HEK293T (cell line): ENCODE measurements around the gene TRPM3.

ENCODE experiments used
- CTBP1 ChIP-seq: fragments of 450-650 bp; IDR thresholded peaks from 2 replicates; pipeline ENCODE4 v1.6.1; 2016; ENCODE audit warnings: borderline replicate concordance
- ELF4 ChIP-seq: fragments of 450-650 bp; IDR thresholded peaks from 2 replicates; pipeline ENCODE4 v1.6.1; 2017; ENCODE audit warnings: antibody characterized with exemption
- FOXA1 ChIP-seq: fragments of 450-650 bp; IDR thresholded peaks from 2 replicates; pipeline ENCODE4 v1.6.1; 2016; ENCODE audit warnings: mild to moderate bottlenecking
- FOXM1 ChIP-seq: fragments of 450-650 bp; IDR thresholded peaks from 2 replicates; pipeline ENCODE4 v1.6.1; 2017; ENCODE audit warnings: mild to moderate bottlenecking, borderline replicate concordance
- HDGF ChIP-seq: fragments of 450-650 bp; IDR thresholded peaks from 2 replicates; pipeline ENCODE4 v1.6.1; 2017; ENCODE audit warnings: antibody characterized with exemption, borderline replicate concordance
- L3MBTL2 ChIP-seq: fragments of 450-650 bp; conservative IDR thresholded peaks from 2 replicates; pipeline ENCODE4 v1.6.1; 2016; ENCODE audit warnings: mild to moderate bottlenecking
- NFRKB ChIP-seq: fragments of 450-650 bp; IDR thresholded peaks from 2 replicates; pipeline ENCODE4 v1.6.1; 2016; ENCODE audit warnings: mild to moderate bottlenecking, moderate library complexity
- SP1 ChIP-seq: fragments of 450-650 bp; IDR thresholded peaks from 2 replicates; pipeline ENCODE4 v1.6.1; 2017
- SUZ12 ChIP-seq: fragments of 450-650 bp; IDR thresholded peaks from 2 replicates; pipeline ENCODE4 v1.6.1; 2016; ENCODE audit warnings: mild to moderate bottlenecking
- TARDBP ChIP-seq: fragments of 450-650 bp; IDR thresholded peaks from 2 replicates; pipeline ENCODE4 v1.6.1; 2016

GRCh38 chr9:70823284-70823683, 298.1 kb downstream of the TRPM3 start:
- TF ChIP-seq FOXM1, result no peak
- TF ChIP-seq SP1, result no peak
- TF ChIP-seq NFRKB, result no peak
- no peak for TF ChIP-seq HDGF
- TF ChIP-seq L3MBTL2, result no peak
- TF ChIP-seq ELF4, result no peak
- no peak for TF ChIP-seq TARDBP
- TF ChIP-seq CTBP1, result no peak
- TF ChIP-seq FOXA1, result no peak
- no peak for TF ChIP-seq SUZ12
